GM12864 (cell line): Measurements from ENCODE around the gene WNT5B.

Source experiments
- DNase-seq: peaks from one replicate; pipeline ENCODE4 v3.0.0-alpha.2; 2011; ENCODE audit warnings: low read depth
- H3K4me3 ChIP-seq: 2 replicates; pipeline ENCODE4 v1.5.1; 2011; ENCODE audit warnings: mild to moderate bottlenecking, low read depth, low read length, control low read depth
- CTCF ChIP-seq: IDR thresholded peaks from 2 replicates; pipeline ENCODE4 v1.5.1; 2011; ENCODE audit warnings: low read depth, mild to moderate bottlenecking, moderate library complexity, low read length, control low read depth, inconsistent platforms; ENCODE audit errors: missing control alignments

WNT5B gene

GRCh38 chr12:1696800-1697199 lies 67.8 kb downstream of the WNT5B start:
- DNase-seq = no peak
- TF ChIP-seq CTCF = no peak
- no peak overlapping the region for H3K4me3 ChIP-seq
